NCI-H1417 treated with DMSO at 0.1 percent for 48 hours (cell line): ENCODE results near the gene TEX22.

Experiments
- DNase-seq: peaks from one replicate; lab custom pipeline; 2025; lab: John Stamatoyannopoulos, UW

The TEX22 gene

GRCh38 chr14:105400016-105400415 lies 1.7 kb downstream of the TEX22 start:
- DNase-seq = no peak

- no peak for DNase-seq
Measured at GRCh38 chr14:105401699-105402098, 3.4 kb downstream of the TEX22 start.

- no peak for DNase-seq
Measured at GRCh38 chr14:105408592-105408991, 10.3 kb downstream of the TEX22 start.

- no peak for DNase-seq
Measured at GRCh38 chr14:105409364-105409763, 11.0 kb downstream of the TEX22 start.

GRCh38 chr14:105410642-105411016 lies 12.3 kb downstream of the TEX22 start:
- DNase-seq = no peak

- DNase-seq = no peak
Measured at GRCh38 chr14:105411017-105411941, 12.9 kb downstream of the TEX22 start.

GRCh38 chr14:105411985-105412770 lies 13.8 kb downstream of the TEX22 start:
- no peak for DNase-seq

- DNase-seq = no peak
Measured at GRCh38 chr14:105412771-105413543, 14.6 kb downstream of the TEX22 start.

GRCh38 chr14:105413544-105413886 lies 15.2 kb downstream of the TEX22 start:
- no peak for DNase-seq

- peak; percentile 47 for DNase-seq
Measured at GRCh38 chr14:105414456-105415371, 16.4 kb downstream of the TEX22 start.

- DNase-seq = no peak
Measured at GRCh38 chr14:105415481-105416428, 17.4 kb downstream of the TEX22 start.

- no peak for DNase-seq
Measured at GRCh38 chr14:105416671-105417070, 18.3 kb downstream of the TEX22 start.

GRCh38 chr14:105417690-105418121 lies 19.4 kb downstream of the TEX22 start:
- DNase-seq = no peak

GRCh38 chr14:105418269-105419194 lies 20.2 kb downstream of the TEX22 start:
- DNase-seq = no peak

- DNase-seq = no peak
Measured at GRCh38 chr14:105419195-105420091, 21.1 kb downstream of the TEX22 start, which contains the start of gene MTA1. TSS of gene MTA1 (plus strand) at chr14:105419827. CDS start at chr14:105420036, 209 bp downstream.

GRCh38 chr14:105420101-105420973 lies 22.0 kb downstream of the TEX22 start:
- no peak for DNase-seq
